GM13976 (cell line): ENCODE results near the gene SPATA2L.

ENCODE experiments used
- DNase-seq: peaks from one replicate; pipeline ENCODE4 v3.0.0; 2012; ENCODE audit warnings: low spot score
- CTCF ChIP-seq: IDR thresholded peaks from 2 replicates; pipeline ENCODE4 v1.5.1; 2012; ENCODE audit warnings: borderline replicate concordance, mild to moderate bottlenecking; ENCODE audit not compliant: insufficient read depth; ENCODE audit errors: extremely low read depth, missing control alignments, control extremely low read depth
- in situ Hi-C: fragments of 300-500 bp; cut with MboI; formaldehyde crosslinking; loops from one replicate; pipeline ENCODE4 v1.12.0; 2022; ENCODE audit warnings: low sequenced_read_pairs, mixed read lengths, inconsistent platforms; ENCODE audit not compliant: unreplicated experiment

Gene SPATA2L

GRCh38 chr16:89653656-89654295, 47.7 kb downstream of the SPATA2L start:
- TF ChIP-seq CTCF: no peak
- in situ Hi-C loops: no loop called here
- no peak for DNase-seq

- no peak for TF ChIP-seq CTCF
- no peak for DNase-seq
- in situ Hi-C loops: no loop called here
Measured at GRCh38 chr16:89651584-89651983, 49.9 kb downstream of the SPATA2L start.

GRCh38 chr16:89646906-89647305, 54.6 kb downstream of the SPATA2L start:
- in situ Hi-C loops: no loop called here
- DNase-seq: no peak
- no peak for TF ChIP-seq CTCF
